ENCODE measurements around the gene ARHGEF28. TPM values are rescaled to one million over a fixed set of nuclear protein-coding genes. Genes with fewer than 3 reads are reported as not detected.

ARHGEF28 gene
- total RNA-seq, 6 experiments from 2014 or later: 3.0 to 14.9 (median 6.4) TPM

DNA sequence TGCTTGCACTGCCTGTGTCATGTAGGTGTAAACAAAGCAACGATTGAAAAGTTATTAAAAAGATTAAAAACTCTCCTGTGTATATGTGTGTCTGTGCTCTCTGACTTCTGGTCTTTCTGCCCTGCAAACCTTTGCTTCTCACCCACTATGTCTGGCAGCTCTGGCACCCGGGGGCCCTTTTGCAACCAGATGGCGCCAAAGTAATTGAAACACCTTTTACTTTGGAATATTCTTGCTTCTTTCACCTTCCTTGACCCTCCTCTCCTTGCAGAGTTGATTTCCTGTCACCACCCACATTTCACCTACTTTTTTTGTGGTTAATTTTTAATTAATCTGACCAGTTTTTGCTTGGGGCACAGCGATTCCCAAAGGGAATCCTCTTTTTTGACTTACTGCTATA, 275.5 kb downstream of the ARHGEF28 start:
- Histone ChIP-seq H3K27ac (peak overlapping the region in 2 of 3 donors; percentile 39 to 52), H3K4me1 (peaks cover 0 to 20% (median 8%) of the 10 kb centered on the region in 4 donors), H3K4me3 (no peak overlapping the region), H3K27me3 (no peaks in the 10 kb centered on the region), H3K9me3 (no peaks in the 10 kb centered on the region), H3K36me3 (peaks cover 0 to 11% (median 0%) of the 10 kb centered on the region in 4 donors)
- TF ChIP-seq POLR2A (IDR thresholded peaks at IDR 0.05): no peak
- TF ChIP-seq, protein P1, sequence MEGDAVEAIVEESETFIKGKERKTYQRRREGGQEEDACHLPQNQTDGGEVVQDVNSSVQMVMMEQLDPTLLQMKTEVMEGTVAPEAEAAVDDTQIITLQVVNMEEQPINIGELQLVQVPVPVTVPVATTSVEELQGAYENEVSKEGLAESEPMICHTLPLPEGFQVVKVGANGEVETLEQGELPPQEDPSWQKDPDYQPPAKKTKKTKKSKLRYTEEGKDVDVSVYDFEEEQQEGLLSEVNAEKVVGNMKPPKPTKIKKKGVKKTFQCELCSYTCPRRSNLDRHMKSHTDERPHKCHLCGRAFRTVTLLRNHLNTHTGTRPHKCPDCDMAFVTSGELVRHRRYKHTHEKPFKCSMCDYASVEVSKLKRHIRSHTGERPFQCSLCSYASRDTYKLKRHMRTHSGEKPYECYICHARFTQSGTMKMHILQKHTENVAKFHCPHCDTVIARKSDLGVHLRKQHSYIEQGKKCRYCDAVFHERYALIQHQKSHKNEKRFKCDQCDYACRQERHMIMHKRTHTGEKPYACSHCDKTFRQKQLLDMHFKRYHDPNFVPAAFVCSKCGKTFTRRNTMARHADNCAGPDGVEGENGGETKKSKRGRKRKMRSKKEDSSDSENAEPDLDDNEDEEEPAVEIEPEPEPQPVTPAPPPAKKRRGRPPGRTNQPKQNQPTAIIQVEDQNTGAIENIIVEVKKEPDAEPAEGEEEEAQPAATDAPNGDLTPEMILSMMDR (IDR thresholded peaks at IDR 0.05): peak in 3 of 4 donors; percentile 35 to 45 (median 38)
- peak; percentile 75 to 89 (median 81) for ATAC-seq
- intact Hi-C loops (cut with DNase I): loop anchor here (5.0 to 10.0 kb wide), 2 partner anchors 743 to 746 kb away; partner anchors contain the start of gene ENC1 (in 1 of the 2)
- DNase-seq: peak in 1 of 3 donors; percentile 68
- WGBS (ENCODE audit: insufficient coverage, low coverage, low lambda C conversion rate, missing lambda C conversion rate): 7% methylated on average over 4 of the region's 4 CpGs

DNA sequence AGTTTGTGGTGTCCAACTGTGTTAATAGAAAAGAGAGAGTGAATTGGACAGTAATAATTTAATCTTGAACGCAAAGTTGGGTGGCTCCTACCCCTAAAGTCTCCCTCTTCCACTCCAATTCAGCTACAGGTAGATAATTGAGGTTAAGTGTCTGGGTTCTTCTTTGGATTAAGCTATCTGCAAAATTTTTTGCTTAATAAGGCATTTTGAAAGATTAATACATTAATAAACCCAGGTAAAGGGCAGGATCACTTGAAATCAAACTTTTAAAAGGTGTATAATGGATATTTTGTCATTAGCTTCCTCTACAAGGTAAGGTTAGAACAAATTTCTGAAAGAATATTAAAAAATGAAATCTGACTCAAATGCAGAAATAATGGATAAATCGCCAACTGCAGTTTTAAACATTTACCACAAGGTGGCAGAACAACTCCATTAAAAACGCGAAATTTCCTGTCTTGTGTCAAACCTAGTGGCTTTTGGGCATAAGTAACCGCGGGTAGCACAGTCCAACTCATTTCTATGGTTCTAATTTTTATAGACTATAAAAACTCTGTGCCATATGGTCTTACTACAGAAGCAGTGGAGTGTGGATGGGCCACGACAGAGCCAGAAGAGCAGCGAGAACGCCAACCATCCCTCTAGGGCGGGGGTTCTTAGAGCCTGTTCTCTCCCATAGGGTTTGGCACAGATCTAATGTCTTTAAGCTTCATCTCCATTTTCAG, 276.5 kb downstream of the ARHGEF28 start:
- Histone ChIP-seq H3K27me3 (no peaks in the 10 kb centered on the region), H3K36me3 (peaks cover 0 to 11% (median 0%) of the 10 kb centered on the region in 4 donors), H3K9me3 (no peaks in the 10 kb centered on the region), H3K4me1 (peaks cover 0 to 24% (median 8%) of the 10 kb centered on the region in 4 donors), H3K4me3 (no peak overlapping the region), H3K27ac (peak overlapping the region; percentile 3 to 52 (median 39))
- TF ChIP-seq, protein P1 (IDR thresholded peaks at IDR 0.05): peak; percentile 81 to 97 (median 84)
- no peak for TF ChIP-seq POLR2A (IDR thresholded peaks at IDR 0.05)
- DNase-seq (no peak), ATAC-seq (peak; percentile 58 to 72 (median 61))
- intact Hi-C loops (cut with DNase I): loop anchor here (5.0 to 10.0 kb wide), 2 partner anchors 742 to 745 kb away; partner anchors contain the start of gene ENC1 (in 1 of the 2)
- 35% methylated on average over 10 of the region's 10 CpGs for WGBS (ENCODE audit: insufficient coverage, low coverage, low lambda C conversion rate, missing lambda C conversion rate)

DNA sequence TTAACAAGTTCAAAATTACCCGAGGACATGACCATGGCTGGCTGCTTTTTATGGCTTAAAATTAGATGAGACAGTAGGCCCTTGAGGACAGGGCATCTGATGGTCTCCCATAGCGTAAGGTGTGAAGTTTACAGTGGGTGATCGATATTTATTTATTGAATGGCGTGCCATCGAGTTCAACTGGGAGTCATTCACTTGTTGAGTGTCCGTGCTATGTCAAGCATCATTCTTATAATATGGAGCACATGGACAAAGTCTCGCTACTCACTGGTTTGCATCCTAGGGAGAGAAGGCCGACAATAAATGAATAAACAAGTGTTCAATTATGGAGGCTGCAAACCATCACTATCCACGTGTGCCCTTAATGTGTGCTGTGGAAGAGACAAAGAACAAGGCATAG, 277.2 kb downstream of the ARHGEF28 start:
- no peak overlapping the region for H3K4me3 ChIP-seq
- no peaks in the 10 kb centered on the region for H3K9me3 ChIP-seq
- no peak overlapping the region for H3K27ac ChIP-seq
- H3K27me3 ChIP-seq: no peaks in the 10 kb centered on the region
- DNase-seq (no peak), ATAC-seq (no peak)
- peaks cover 0 to 8% (median 0%) of the 10 kb centered on the region in 4 donors for H3K36me3 ChIP-seq
- TF ChIP-seq, protein P1 (IDR thresholded peaks at IDR 0.05): no peak
- no peak for TF ChIP-seq POLR2A (IDR thresholded peaks at IDR 0.05)
- WGBS (ENCODE audit: insufficient coverage, low coverage, low lambda C conversion rate, missing lambda C conversion rate): 78% methylated on average over 5 of the region's 9 CpGs
- H3K4me1 ChIP-seq: peaks cover 0 to 29% (median 8%) of the 10 kb centered on the region in 4 donors
- intact Hi-C loops (cut with DNase I): loop anchor here (5.0 to 10.0 kb wide), 2 partner anchors 742 to 744 kb away; partner anchors contain the start of gene ENC1 (in 1 of the 2)

DNA sequence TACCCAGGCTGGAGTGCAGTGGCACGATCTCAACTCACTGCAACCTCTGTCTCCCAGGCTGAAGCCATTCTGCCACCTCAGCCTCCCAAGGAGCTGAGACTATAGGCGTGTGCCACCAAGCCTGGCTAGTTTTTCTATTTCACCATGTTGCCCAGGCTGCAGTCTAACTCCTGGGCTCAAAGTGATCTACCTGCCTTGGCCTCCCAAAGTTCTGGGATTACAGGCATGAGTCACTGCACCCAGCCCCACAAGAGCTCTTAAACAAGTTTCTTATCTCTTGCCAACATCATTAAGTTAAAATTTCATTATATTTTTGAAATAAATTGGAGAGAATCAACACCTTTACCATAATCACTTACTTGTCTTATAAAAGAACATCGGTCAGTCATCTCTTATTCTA, 280.3 kb downstream of the ARHGEF28 start:
- Histone ChIP-seq H3K4me3 (no peak overlapping the region), H3K27ac (no peak overlapping the region), H3K4me1 (peaks cover 0 to 21% (median 6%) of the 10 kb centered on the region in 4 donors), H3K9me3 (no peaks in the 10 kb centered on the region), H3K27me3 (no peaks in the 10 kb centered on the region), H3K36me3 (peaks cover 0 to 7% (median 0%) of the 10 kb centered on the region in 4 donors)
- TF ChIP-seq POLR2A (IDR thresholded peaks at IDR 0.05): no peak
- TF ChIP-seq, protein P1 (IDR thresholded peaks at IDR 0.05): no peak
- DNase-seq (no peak), ATAC-seq (no peak)
- 83% methylated on average over 3 of the region's 3 CpGs for WGBS (ENCODE audit: insufficient coverage, low coverage, low lambda C conversion rate, missing lambda C conversion rate)
- intact Hi-C loops (cut with DNase I): loop anchor here in 1 of 2 donors (10.0 kb wide), 1 partner anchor 739 kb away; the partner anchor contains the start of gene ENC1

All from right lobe of liver (tissue), 6 donors.